ENCODE results near the gene MAPKAP1.

DNA sequence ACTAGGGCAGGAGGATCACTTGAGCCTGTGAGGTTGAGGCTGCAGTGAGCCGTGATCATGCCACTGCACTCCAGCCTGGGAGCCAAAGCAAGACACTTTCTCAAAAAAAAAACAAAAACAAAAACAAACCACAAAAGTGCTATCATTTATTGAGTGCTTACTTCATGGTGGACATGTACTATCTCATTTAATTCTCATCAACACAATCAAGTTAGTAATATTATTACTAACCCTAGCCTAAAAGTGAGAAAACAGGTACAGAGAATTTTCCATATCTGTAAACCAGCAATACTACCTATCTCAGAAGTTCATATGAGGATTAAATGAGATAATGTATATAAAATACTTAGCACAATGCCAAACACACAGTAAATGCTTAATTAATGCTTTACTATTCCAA is 85.8 kb downstream of the MAPKAP1 start:
- TF ChIP-seq, protein P1, sequence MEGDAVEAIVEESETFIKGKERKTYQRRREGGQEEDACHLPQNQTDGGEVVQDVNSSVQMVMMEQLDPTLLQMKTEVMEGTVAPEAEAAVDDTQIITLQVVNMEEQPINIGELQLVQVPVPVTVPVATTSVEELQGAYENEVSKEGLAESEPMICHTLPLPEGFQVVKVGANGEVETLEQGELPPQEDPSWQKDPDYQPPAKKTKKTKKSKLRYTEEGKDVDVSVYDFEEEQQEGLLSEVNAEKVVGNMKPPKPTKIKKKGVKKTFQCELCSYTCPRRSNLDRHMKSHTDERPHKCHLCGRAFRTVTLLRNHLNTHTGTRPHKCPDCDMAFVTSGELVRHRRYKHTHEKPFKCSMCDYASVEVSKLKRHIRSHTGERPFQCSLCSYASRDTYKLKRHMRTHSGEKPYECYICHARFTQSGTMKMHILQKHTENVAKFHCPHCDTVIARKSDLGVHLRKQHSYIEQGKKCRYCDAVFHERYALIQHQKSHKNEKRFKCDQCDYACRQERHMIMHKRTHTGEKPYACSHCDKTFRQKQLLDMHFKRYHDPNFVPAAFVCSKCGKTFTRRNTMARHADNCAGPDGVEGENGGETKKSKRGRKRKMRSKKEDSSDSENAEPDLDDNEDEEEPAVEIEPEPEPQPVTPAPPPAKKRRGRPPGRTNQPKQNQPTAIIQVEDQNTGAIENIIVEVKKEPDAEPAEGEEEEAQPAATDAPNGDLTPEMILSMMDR (optimal IDR thresholded peaks at IDR 0.05 in 1 of 3, IDR thresholded peaks at IDR 0.05 in 1 of 3, conservative IDR thresholded peaks at IDR 0.05 in 1 of 3; ENCODE audit: extremely low read depth in 1 of 3, insufficient read depth in 2 of 3, low read length in 3 of 3): no peak
- no peak for TF ChIP-seq EZH2 (IDR thresholded peaks at IDR 0.05; ENCODE audit: low read length)

All from keratinocyte (primary cell).